HS-5 (cell line): ENCODE measurements around the gene SLC22A23.

Experiments used
- DNase-seq: peaks from one replicate; pipeline ENCODE4 v3.0.0-alpha.2; 2012; ENCODE audit warnings: low read depth

SLC22A23 gene

GRCh38 chr6:3369985-3370360 is 86.9 kb downstream of the SLC22A23 start:
- DNase-seq: no peak

GRCh38 chr6:3368685-3369084 is 88.2 kb downstream of the SLC22A23 start:
- no peak for DNase-seq

GRCh38 chr6:3367630-3368029 is 89.2 kb downstream of the SLC22A23 start:
- no peak for DNase-seq

- DNase-seq: no peak
These were observed 90.0 kb downstream of the SLC22A23 start for GRCh38 chr6:3366596-3367413.

GRCh38 chr6:3364391-3364790 is 92.5 kb downstream of the SLC22A23 start:
- DNase-seq: no peak

- DNase-seq: no peak
These were observed 93.4 kb downstream of the SLC22A23 start for GRCh38 chr6:3363296-3364025.

GRCh38 chr6:3361312-3362037 is 95.4 kb downstream of the SLC22A23 start:
- no peak for DNase-seq

GRCh38 chr6:3360727-3361045 is 96.2 kb downstream of the SLC22A23 start:
- DNase-seq: no peak

GRCh38 chr6:3359973-3360726 is 96.7 kb downstream of the SLC22A23 start:
- DNase-seq: no peak

GRCh38 chr6:3359101-3359752 is 97.6 kb downstream of the SLC22A23 start:
- no peak for DNase-seq

GRCh38 chr6:3358413-3359100 is 98.3 kb downstream of the SLC22A23 start:
- no peak for DNase-seq

- no peak for DNase-seq
These were observed 99.2 kb downstream of the SLC22A23 start for GRCh38 chr6:3357678-3358077.

GRCh38 chr6:3356824-3357420 is 99.9 kb downstream of the SLC22A23 start:
- no peak for DNase-seq

- peak; percentile 8 for DNase-seq
These were observed 100.6 kb downstream of the SLC22A23 start for GRCh38 chr6:3356056-3356823.

GRCh38 chr6:3355358-3356055 is 101.3 kb downstream of the SLC22A23 start:
- DNase-seq: no peak

- no peak for DNase-seq
These were observed 101.9 kb downstream of the SLC22A23 start for GRCh38 chr6:3355011-3355357.

- DNase-seq: no peak
These were observed 102.9 kb downstream of the SLC22A23 start for GRCh38 chr6:3353939-3354338.

GRCh38 chr6:3353213-3353903 is 103.5 kb downstream of the SLC22A23 start:
- no peak for DNase-seq

- DNase-seq: no peak
These were observed 104.2 kb downstream of the SLC22A23 start for GRCh38 chr6:3352678-3353077.
